HepG2 (cell line): ENCODE results near the gene COASY. TPM values are rescaled to one million over a fixed set of nuclear protein-coding genes. Genes with fewer than 3 reads are reported as not detected.

Experiments used
- ARID2 ChIP-seq: sonication (generic); formaldehyde crosslinking; IDR thresholded peaks from 2 replicates; pipeline ENCODE4 v1.8.1; 2022; ENCODE audit warnings: mild to moderate bottlenecking, missing genetic modification reagents, borderline replicate concordance
- CREB1 ChIP-seq, 2 experiments: fragments of 450-650 bp in 1 of 2; IDR thresholded peaks; 2 replicates each; pipeline ENCODE4 v1.6.1; 2016 to 2017; ENCODE audit warnings: control low read depth in 1 of 2, mild to moderate bottlenecking in 1 of 2, missing compliant biosample characterization in 1 of 2, missing genetic modification characterization in 1 of 2
- DPF2 ChIP-seq: sonication (generic); formaldehyde crosslinking; IDR thresholded peaks from 2 replicates; pipeline ENCODE4 v1.4.0; 2020; ENCODE audit warnings: mild to moderate bottlenecking, low read depth, missing genetic modification reagents, borderline replicate concordance
- HMGXB3 ChIP-seq: sonication (generic); formaldehyde crosslinking; IDR thresholded peaks from 2 replicates; pipeline ENCODE4 v1.4.0; 2020; ENCODE audit warnings: missing genetic modification reagents, borderline replicate concordance
- HNRNPH1 ChIP-seq: fragments of 200-400 bp; formaldehyde crosslinking; optimal IDR thresholded peaks from 2 replicates; pipeline ENCODE3; 2017; ENCODE audit warnings: mild to moderate bottlenecking, low read depth, low read length
- PLRG1 ChIP-seq: fragments of 450-650 bp; conservative IDR thresholded peaks from 2 replicates; pipeline ENCODE4 v1.6.1; 2016
- SAP130 ChIP-seq: IDR thresholded peaks from 2 replicates; pipeline ENCODE4 v1.6.1; 2016; ENCODE audit warnings: low read depth
- ZHX2 ChIP-seq, 2 experiments: sonication (generic) in 1 of 2; formaldehyde crosslinking in 1 of 2; IDR thresholded peaks; 2 replicates each; pipeline versions ENCODE4 v1.6.1 to v1.9.0; 2014 to 2022; ENCODE audit warnings: antibody characterized with exemption in 1 of 2, borderline replicate concordance in 1 of 2, inconsistent platforms in 1 of 2, low read depth in 1 of 2, missing genetic modification reagents in 1 of 2
- ZNF24 ChIP-seq: fragments of 450-650 bp; IDR thresholded peaks from 2 replicates; pipeline ENCODE4 v1.6.1; 2017; ENCODE audit warnings: antibody characterized with exemption, mild to moderate bottlenecking
- ZNF253 ChIP-seq: sonication (generic); formaldehyde crosslinking; IDR thresholded peaks from 2 replicates; pipeline ENCODE4 v1.8.0; 2022; ENCODE audit warnings: mild to moderate bottlenecking, missing genetic modification reagents, borderline replicate concordance
- ZNF260 ChIP-seq: sonication (generic); formaldehyde crosslinking; IDR thresholded peaks from 2 replicates; pipeline ENCODE4 v1.4.0; 2020; ENCODE audit warnings: missing genetic modification reagents, low read depth, mild to moderate bottlenecking, borderline replicate concordance
- ZNF275 ChIP-seq: sonication (generic); formaldehyde crosslinking; IDR thresholded peaks from 2 replicates; pipeline ENCODE4 v1.8.0; 2022; ENCODE audit warnings: missing genetic modification reagents, mild to moderate bottlenecking, inconsistent platforms, borderline replicate concordance
- ZNF414 ChIP-seq: sonication (generic); formaldehyde crosslinking; IDR thresholded peaks from 2 replicates; pipeline ENCODE4 v1.5.0; 2020; ENCODE audit warnings: missing genetic modification reagents
- ZNF572 ChIP-seq: sonication (generic); formaldehyde crosslinking; IDR thresholded peaks from 2 replicates; pipeline ENCODE4 v1.5.1; 2020; ENCODE audit warnings: mild to moderate bottlenecking, missing genetic modification reagents
- ZNF615 ChIP-seq: sonication (generic); formaldehyde crosslinking; IDR thresholded peaks from 2 replicates; pipeline ENCODE4 v1.5.0; 2020; ENCODE audit warnings: mild to moderate bottlenecking, missing genetic modification reagents, borderline replicate concordance
- polyA plus RNA-seq, 8 experiments: library from polyadenylated mRNA; depleted of rRNA in 3 of 8; stranded (reverse) in 7 of 8; unstranded in 1 of 8; fragments of >200 nt; fragmentation: Illumina TruSeq in 4 of 8; extraction: Trizol in 4 of 8; gene quantifications; 2 replicates each; pipeline versions ENCODE4 v1.2.1 to v1.2.3, GENCODE V29; 2011 to 2016; ENCODE audit warnings: low read depth in 4 of 8, missing spikeins in 1 of 8, mixed read lengths in 1 of 8; ENCODE audit not compliant: insufficient read depth in 1 of 8
- total RNA-seq, 5 experiments: library from RNA; depleted of rRNA; stranded (reverse); fragments of >200 nt; fragmentation: Illumina TruSeq; extraction: Trizol; gene quantifications; 2 replicates each; pipeline ENCODE4 v1.2.3, GENCODE V29; 2016; ENCODE audit warnings: low read depth in 1 of 5

COASY gene
- total and polyA plus RNA-seq, 2 of the 13 experiments (the other 11 are each of a cell fraction or from before 2014, with no cell fraction given), result 90.7 to 125 TPM

GRCh38 chr17:42554250-42555121 lies 7.5 kb upstream of the COASY start (continued):
- peak; percentile 17; the same call in 1 of the 2 replicates for TF ChIP-seq ZNF572
- no peak for TF ChIP-seq PLRG1
- TF ChIP-seq HNRNPH1, result no peak
- no peak for TF ChIP-seq ZNF615 (CRISPR knock-in tag)
- peak; percentile 91 for TF ChIP-seq ZHX2 (IDR thresholded peaks at IDR 0.05; ENCODE audit: low read depth)
- no peak for TF ChIP-seq ZHX2 (CRISPR knock-in tag; IDR thresholded peaks at IDR 0.05; ENCODE audit: borderline replicate concordance)
- peak; percentile 82; the same call in 1 of the 2 replicates for TF ChIP-seq ZNF253 (CRISPR knock-in tag)
- TF ChIP-seq ZNF414 (CRISPR knock-in tag), result peak; percentile 85
- TF ChIP-seq SAP130 (CRISPR knock-in tag), result peak; percentile 99
- TF ChIP-seq CREB1 (IDR thresholded peaks at IDR 0.05), result peak; percentile 90
- peak; percentile 92 for TF ChIP-seq CREB1 (CRISPR knock-in tag; IDR thresholded peaks at IDR 0.05)
- no peak; the same call in 1 of the 2 replicates for TF ChIP-seq ARID2
- TF ChIP-seq HMGXB3 (CRISPR knock-in tag), result peak; percentile 88
- no peak for TF ChIP-seq ZNF24
- TF ChIP-seq ZNF275 (CRISPR knock-in tag), result peak; percentile 100
- TF ChIP-seq DPF2 (CRISPR knock-in tag), result no peak
- no peak for TF ChIP-seq ZNF260 (CRISPR knock-in tag)
